ENCODE results near the gene IQCE.
"Not testable (repeated sequence)": the region's sequence is repeated elsewhere in the genome, so short reads cannot be mapped to it uniquely, and the experiment has no call there.

The IQCE gene

DNA sequence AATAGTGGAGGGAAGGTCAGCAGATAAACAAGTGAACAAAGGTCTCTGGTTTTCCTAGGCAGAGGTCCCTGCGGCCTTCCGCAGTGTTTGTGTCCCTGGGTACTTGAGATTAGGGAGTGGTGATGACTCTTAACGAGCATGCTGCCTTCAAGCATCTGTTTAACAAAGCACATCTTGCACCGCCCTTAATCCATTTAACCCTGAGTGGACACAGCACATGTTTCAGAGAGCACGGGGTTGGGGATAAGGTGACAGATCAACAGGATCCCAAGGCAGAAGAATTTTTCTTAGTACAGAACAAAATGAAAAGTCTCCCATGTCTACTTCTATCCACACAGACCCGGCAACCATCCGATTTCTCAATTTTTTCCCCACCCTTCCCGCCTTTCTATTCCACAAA, 25.2 kb upstream of the IQCE start:
- not testable (repeated sequence) for DNase-seq

DNA sequence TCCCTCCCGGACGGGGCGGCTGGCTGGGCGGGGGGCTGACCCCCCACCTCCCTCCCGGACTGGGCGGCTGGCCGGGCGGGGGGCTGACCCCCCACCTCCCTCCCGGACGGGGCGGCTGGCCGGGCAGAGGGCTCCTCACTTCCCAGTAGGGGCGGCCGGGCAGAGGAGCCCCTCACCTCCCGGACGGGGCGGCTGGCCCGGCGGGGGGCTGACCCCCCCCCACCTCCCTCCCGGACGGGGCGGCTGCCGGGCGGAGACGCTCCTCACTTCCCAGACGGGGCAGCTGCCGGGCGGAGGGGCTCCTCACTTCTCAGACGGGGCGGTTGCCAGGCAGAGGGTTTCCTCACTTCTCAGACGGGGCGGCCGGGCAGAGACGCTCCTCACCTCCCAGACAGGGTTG, 24.6 kb upstream of the IQCE start:
- not testable (repeated sequence) for DNase-seq

DNA sequence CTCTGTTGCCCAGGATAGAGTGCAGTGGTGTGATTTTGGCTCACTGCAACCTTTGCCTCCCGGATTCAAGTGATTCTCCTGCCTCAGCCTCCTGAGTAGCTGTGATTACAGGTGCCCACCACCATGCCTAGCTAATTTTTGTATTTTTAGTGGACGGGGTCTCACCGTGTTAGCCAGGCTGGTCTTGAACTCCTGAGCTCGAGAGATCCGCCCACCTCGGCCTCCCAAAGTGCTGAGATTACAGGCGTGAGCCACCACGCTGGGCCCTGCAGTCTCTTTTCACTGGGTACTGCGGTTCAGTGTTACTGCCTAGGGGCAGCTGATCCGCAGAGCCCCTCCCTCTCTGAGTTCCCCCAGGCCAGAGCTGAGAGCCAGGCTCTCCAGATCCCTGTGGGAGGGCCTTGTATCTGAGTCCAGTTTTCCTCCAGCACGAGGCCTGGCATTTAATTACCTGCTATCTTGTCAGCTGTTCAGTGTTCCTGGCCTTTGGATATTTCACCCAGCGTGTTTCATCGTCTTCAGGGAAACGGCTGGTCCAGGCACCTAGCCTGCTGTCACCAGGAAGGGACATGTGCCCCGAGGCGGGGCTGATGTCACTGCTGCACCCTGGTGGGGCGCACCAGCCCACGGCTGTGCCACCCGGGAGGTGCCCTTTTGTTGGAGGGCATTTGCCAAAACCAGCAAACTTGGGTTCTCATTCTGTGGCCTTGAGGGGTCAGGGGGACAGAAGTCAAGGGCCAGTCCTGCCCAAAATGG, 22.7 kb upstream of the IQCE start:
- not testable (repeated sequence) for DNase-seq

DNA sequence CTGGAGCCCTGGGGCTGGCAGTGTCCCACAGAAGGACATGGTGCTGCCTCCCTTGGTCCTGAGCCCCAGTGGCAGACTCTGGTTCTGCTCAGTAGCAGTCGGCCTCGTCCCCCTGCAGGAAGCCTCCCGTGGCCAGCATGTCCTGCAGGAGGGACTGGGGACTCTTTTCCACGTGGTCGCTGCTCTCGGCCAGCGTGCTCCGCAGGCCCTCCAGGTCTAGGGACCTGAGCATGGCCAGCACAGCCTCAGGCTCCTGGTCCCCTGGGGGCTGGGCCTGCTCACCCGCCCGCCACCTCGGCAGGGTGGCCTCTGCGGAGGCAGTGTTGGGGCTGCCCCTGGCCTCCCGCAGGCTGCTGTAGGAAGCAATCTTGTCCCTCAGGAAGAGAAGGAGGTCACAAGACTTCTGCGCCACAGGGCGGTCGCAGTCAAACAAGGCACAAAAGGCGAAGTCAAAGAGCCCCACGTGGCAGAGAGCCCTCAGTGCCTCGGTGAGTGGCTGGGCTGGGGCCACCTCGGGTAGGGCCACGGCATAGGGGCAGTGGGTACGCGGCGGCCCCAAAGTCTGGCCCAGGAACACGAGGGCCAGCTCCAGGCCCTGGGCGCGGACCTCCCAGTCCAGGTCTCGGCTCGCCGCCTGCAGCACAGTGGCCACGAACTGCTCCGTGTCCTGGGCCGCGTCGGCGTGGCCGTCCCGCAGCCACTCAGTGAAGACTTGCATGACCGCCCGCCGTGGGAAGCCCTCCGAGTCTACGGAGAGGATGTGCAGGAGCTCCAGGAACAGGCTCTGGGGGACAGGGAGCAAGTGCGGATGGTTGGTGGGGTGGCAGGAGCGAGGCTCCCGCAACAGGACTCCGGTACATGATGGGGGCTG, 20.6 kb upstream of the IQCE start:
- DNase-seq = no peak

DNA sequence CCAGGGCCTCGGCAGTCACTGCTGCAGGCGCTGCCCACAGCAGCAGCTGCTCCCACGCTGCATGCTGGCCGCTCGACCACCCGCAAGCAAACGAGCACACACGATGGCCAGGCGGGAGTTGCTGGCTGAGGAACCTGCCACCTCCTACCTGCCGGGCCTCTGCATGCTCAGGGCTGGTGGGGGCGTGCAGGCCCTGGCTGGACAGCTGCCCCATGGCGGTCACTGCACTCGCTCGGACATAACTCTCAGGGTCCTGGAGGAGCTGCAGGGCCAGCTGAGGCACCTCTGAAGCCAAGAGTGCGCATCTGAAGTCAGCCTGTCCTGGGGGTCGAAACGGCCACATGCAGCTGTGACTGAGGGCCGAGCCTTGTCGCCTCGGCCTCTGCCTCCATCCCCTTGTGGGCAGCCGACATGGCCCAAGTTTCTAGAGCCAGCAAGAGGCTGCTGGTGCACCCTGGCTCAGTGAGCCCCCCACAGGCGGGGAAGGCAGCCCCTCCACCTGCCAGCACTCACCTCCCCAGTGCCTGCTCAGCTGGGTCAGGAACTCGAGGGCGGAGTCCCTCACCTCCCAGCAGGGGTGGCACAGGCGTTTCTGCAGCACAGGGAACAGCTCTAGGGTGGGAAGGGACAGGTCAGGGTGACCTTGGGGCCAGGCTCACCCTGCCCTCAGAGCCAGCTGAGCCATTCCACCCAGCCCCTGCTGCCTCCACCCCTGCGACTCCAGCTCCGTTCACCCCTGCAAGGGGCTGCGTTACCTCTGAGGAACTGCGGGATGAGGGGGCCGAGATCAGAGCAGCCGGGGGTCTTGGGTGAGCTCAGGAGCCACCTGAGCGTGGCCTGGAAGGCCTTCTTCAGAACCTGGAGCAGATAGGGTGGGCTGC, 19.5 kb upstream of the IQCE start:
- no peak for DNase-seq

DNA sequence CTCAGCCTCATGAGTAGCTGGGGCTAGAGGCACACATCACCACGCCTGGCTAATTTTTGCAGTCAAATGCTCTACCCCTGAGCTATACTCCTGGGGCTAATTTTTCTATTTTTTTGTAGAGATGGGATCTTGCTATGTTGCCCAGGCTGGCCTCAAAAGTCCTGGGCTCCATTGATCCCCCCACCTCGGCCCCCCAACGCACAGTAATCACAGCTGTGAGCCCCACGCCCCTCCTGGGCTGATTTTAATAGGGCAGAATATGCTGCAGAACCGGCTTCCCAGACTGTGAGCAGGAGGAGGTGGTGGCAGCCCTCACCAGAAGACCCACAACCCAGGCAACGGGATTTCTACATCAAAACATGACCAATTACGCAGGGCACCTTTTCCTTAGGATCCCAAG, 18.6 kb upstream of the IQCE start:
- DNase-seq = no peak

DNA sequence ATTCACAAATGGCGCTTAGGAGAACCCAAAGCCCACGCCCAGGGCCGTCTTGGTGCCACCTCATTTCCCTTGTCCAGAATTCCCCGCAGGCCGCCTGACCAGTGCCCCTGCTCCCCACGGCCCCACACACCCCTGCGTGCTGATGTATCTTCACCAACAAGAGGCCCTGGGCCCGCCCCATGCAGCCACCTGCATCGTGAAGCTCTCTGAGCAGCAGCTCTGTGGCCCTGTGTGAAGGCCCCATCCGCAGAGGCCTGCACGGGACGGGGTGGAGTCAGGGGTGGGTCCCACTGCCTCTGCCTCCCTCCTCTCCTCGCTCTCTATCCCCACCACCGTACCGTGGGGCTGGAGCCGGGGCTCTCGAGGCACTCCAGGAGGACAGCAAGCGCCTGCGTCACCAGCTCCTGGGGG, 18.1 kb upstream of the IQCE start:
- no peak for DNase-seq

DNA sequence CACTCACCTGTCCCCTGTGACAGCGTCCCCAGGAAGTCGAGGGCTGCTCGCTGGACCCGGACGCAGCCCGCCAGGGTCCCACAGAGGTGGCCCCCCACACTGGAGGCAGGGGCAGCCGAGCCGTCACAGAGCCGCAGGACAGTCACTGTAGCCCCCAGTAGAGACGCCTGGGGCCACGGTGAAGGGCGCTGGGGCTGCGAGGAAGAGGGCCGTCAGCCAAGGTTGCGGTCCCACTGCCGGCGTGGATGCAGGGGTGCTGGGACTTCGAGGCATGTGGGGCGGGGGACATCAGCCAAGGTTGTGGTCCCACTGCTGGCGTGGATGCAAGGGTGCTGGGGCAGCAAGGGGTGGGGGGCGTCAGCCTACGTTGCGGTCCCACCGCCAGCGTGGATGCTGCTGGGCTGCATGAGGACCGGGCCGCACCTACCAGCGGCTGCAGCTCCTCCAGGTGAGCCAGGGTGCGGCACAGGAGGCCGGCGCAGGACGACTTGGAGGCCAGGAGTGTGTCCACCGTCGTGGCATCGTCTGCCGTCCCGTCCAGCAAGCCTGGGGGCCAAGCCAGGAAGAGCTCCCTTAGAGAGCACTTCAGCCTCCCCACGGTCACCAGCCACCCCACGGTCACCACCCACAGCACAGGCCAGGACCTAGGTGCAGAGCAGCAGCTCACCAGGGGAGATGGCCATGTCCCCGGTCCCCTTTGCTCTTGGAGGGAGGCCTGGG, 17.3 kb upstream of the IQCE start:
- DNase-seq = no peak

DNA sequence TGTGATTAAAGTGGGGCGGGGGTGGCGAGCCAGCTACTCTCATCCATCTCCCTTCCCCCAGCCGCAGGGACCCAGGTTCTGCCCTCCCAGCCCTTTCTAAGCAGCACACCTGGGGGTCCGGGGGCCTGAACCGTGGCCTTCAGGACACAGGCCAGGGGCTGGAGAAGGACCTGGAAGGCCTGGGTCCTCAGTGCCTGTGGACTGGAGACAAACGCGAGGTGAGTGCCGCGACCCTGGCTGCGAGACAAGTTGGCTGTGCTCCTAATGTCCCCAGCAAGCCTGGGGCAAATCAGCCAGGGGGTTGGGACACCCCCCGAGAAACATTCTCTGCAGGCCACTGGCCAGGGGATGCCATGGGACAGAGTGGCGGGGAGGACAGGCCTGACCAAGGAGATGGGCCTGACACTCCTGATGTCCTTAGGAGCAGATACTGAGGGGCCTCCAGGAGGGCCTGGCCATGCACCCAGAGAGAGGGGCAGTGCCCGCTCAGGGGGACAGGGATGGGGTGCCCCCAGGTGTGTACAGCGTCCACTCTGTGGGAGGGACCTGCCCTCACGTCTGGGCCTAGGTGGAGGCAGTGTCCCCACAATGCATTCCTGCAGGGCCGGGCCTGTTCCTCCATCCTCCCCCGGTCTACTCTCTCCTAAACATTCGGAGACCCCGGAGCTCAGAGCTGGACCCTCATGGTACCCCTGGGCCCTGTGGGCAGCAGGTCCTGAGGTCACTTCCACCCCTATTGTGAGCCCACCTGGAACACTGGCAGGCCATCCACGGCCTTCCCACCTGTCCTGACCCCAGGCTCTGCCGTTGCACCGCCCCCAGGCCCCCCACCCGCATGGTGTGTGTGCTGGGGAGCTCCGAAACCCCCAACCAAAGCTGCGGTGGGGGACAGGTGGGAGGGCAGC, 16.5 kb upstream of the IQCE start:
- no peak for DNase-seq

DNA sequence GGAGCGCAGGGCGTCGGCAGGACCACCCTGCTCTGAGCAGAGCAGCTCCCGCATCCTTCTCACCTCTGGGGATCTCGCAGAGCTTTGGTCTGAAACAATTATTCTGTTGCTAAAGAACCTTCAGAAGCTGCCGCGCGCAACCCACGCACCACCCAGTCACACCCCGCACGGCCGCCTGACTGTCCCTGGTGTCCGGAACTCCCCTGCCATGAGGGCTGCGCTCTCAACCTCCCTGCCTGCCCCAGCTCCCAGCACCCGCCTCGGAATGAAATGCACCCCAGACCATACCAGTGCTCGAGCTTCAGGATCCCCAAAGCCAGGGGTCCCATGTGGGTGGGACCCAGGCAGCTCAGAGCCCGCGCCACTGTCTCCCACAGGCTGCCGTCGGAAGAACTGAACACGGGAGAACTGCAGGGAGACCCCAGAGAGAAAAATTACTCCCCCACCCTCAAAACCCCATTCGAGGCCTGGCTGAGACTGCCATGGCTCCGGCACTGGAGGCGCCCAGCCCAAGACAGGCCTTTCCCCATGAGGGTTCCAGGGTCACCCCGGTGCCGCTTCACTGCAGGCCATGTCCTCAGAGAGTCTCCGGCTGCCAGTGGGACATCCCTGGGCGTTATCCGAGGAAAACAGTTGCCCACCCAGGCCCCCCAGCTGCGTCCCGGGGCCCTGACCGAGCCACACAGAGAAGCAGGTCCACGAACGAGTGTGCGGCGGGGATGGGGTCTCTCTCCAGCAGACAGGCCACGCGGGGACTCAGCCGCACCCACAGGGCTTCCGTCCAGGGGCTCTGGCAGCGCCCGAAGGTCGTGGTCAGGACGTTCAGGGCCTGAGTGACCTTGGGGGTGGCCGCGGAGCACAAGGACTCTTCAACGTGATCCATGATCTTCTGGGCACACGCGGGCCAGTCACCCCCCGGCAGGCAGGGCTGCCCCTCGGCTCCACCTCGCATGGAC, 15.6 kb upstream of the IQCE start:
- DNase-seq = no peak

DNA sequence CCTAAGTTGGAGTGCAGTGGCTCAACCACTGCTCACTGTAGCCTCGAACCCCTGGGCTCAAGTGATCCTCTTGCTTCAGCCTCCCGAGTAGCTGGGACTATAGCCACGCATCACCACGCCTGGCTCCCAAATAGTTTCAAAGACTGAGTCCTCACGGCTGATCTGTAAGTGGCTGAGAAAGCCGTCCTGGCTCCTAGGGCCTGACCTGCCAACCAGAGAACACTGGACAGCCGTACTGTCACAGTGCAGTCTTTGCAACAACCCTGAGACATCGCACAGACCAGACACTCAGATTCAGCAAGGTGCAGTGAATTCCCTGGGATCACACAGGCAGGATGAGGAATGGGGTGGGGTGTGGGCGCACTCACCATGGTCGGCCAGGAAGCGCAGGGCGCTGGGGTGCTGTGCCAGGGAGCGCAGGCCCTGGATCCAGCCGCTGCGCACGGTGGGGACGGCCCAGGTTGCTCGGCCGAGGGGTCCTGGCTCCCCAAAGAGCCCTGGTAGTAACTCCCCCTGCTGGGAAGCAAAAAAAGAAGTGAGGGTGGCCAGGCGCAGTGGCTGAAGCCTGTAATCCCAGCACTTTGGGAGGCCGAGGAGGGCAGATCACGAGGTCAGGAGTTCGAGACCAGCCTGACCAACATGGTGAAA, 14.1 kb upstream of the IQCE start:
- DNase-seq = no peak

DNA sequence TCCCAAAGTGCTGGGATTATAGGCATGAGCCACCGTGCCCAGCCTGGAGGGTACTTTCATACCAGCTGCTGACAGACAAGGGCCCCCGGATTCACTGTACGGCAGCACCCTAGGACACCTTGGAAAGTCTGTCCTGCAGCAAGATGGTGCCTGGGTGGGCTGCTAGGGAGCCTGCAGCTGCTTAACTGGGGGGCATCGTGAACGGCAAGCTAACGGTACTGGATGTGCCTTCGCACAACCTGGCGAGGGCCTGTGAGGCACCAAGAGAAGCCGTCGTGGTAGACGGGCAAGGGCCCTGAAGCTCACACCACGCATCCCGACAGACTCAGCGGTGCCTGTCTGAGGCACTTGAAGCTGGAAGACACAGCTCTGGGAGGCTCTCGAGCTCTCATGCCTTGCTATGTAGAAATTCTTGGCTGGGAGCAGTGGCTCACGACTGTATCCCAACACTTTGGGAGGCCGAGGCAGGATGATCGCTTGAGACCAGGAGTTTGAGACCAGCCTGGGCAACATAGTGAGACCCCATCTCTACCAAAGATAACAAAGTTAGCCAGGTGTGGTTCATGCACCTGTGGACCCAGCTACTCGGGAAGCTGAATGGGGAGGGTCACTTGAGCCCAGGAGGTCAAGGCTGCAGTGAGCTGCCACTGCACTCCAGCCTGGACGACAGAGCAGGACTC, 12.9 kb upstream of the IQCE start:
- DNase-seq = no peak

DNA sequence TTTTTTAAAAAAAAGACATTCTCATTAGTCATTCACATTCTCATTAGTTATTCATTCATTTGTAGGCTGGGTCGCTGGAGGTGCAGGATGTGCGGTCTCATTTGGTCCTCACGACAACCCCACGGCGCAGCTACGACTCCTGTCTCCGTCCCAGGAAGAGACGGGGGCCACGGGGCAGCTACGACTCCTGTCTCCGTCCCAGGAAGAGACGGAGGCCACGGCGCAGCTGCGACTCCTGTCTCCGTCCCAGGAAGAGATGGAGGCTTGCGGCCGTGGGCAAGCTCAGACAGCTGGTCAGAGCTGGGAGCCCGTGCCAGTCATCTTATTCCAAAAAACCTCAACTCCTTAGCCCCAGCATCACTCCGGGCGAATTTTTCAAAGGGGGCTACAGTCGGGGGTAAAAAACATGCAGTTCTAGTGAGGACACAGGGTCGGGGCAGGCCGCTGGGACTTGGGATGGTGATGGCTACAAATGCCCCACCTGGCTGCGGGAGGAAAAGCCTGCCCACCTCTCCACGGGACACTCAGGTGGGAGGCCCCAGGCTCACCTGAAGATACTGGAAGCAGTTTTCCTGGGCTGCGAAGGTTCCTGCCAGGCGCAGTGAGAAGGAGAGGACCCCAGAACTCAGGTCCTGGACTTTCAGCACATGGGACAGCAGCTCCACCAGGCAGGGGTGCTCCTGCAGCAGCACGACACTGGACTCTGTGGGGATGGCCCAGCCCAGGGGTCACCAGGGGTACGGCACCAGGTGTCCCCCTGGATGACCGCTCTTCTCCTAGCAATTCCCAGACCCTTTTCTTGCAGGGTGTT, 11.8 kb upstream of the IQCE start:
- no peak for DNase-seq

DNA sequence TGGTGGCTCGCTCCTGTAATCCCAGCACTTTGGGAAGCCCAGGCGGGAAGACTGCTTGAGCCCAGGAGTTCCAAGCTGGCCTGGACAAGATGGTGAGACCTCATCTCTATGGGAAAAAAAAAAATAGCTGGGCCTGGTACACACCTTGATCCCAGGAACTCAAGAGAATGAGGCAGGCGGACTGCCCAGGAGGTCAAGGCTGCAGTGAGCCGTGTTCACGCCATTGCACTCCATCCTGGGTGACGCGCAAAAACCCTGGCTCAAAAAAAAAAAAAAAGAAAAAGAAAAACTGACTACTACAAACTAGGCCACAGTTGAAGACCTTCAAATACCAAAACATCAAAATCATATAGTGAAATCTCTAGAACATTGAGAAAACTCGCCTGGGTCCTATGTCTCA, 7.4 kb upstream of the IQCE start:
- no peak for DNase-seq

DNA sequence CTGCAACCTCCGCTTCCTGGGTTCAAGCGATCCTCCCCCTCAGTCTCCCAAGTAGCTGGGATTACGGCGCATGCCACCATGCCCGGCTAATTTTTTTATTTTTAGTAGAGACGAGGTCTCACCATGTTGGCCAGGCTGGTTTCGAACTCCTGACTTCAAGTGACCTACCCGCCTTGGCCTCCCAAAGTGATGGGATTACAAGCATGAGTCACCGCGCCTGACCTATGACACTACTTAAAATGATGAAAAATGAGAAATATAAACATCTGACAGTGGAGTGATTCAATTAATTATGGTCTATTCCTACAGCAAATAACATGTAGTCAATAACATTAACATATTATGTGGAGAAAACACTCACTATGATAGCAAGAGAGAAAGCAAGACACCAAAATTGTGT, 5.7 kb upstream of the IQCE start:
- DNase-seq = no peak

DNA sequence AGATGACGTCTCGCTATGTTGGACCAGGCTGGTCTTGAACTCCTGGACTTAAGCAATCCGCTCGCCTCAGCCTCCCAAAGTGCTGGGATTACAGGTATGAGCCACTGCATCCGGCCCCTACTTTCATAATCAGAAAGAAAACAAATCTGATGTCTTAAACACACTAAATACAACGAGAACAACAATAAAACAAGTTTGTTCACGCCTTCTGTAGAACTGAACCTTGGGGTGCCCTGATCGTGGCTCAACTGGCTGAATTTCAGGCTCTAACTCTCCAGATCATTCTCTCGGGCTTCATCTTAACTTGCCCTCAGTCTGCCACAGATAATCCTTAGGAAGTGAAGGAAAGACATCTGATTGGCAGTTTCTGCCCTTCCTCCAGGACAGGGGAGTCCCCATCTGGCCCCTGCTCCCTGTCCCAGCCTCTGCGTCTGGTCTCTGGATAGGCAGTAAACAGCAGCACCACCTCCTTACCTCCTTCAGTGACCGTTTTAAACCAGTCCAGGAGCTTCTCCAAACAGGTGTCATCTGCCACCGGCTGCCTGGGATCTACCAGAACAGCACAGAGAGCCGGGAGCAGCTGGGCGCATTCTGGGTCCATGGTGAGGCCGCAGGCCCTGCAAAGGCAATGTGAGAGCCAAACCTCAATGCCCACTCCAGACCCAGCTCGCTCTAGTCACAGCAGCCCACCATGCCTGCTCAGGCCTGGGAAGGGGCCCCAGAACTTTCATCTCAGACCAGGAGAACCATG, 4.8 kb upstream of the IQCE start:
- no peak for DNase-seq

DNA sequence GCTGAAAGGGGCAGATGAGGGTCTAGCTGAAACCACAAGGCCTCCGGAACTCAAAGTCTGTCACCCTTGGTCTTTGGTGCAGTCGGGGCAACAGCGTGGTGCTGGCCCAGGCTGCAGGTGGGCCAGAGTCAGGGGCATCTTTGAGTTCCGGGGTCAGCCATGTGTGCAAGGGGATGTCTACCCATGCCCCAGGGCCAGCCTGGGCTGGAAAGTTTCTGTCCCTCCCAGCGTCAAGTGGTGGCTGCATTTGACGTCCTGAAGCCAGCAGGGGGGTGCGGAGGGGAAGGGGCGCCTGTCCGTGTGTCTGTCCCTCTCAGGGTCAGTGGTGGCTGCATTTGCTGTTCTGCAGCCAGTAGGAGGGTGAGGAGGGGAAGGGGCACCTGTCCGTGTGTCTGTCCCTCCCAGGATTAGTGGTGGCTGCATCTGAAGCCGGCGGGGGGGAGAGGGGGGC, 4.1 kb upstream of the IQCE start:
- DNase-seq = no peak
